ENCODE measurements around the gene SNN.

Gene SNN

DNA sequence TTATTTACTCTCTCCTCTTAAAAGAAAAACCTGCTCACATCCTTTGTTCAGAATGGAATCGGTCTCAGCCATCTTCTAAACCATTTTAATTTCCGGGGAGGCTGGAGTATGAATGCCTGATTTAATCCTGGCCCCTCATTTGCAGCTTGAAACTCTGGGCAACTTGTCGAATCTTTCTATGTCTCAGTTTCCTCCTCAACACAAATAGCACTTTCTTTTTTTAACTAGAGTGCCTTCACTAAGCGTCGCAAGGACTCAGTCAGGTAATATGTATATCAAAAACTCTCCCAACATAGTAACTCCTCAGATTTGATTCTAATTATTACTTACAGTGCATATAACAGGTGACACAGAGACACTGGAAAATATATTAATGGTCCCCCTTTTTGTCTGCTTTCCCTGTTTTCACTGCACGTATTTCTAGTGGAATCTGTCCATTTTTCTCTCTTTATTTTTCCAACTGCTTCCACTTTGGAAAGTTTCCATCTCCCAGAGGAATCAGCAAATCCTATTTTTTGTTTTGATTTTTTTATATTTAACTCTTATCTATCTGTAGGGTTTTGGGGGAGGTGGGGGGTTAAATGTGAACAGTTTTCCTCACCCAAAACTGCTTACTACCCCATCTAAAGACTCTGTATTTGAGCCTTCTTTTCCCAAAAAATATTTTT, 18.6 kb downstream of the SNN start:
- no peak overlapping the region; the same call in 1 of the 2 replicates for H3K27ac ChIP-seq (replicated peaks)
- no peak for TF ChIP-seq GABPA (IDR thresholded peaks at IDR 0.05; ENCODE audit: low read depth)
- TF ChIP-seq, protein P1, sequence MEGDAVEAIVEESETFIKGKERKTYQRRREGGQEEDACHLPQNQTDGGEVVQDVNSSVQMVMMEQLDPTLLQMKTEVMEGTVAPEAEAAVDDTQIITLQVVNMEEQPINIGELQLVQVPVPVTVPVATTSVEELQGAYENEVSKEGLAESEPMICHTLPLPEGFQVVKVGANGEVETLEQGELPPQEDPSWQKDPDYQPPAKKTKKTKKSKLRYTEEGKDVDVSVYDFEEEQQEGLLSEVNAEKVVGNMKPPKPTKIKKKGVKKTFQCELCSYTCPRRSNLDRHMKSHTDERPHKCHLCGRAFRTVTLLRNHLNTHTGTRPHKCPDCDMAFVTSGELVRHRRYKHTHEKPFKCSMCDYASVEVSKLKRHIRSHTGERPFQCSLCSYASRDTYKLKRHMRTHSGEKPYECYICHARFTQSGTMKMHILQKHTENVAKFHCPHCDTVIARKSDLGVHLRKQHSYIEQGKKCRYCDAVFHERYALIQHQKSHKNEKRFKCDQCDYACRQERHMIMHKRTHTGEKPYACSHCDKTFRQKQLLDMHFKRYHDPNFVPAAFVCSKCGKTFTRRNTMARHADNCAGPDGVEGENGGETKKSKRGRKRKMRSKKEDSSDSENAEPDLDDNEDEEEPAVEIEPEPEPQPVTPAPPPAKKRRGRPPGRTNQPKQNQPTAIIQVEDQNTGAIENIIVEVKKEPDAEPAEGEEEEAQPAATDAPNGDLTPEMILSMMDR (IDR thresholded peaks at IDR 0.05; ENCODE audit: insufficient read depth, low read length) = no peak
- TF ChIP-seq, protein P2, sequence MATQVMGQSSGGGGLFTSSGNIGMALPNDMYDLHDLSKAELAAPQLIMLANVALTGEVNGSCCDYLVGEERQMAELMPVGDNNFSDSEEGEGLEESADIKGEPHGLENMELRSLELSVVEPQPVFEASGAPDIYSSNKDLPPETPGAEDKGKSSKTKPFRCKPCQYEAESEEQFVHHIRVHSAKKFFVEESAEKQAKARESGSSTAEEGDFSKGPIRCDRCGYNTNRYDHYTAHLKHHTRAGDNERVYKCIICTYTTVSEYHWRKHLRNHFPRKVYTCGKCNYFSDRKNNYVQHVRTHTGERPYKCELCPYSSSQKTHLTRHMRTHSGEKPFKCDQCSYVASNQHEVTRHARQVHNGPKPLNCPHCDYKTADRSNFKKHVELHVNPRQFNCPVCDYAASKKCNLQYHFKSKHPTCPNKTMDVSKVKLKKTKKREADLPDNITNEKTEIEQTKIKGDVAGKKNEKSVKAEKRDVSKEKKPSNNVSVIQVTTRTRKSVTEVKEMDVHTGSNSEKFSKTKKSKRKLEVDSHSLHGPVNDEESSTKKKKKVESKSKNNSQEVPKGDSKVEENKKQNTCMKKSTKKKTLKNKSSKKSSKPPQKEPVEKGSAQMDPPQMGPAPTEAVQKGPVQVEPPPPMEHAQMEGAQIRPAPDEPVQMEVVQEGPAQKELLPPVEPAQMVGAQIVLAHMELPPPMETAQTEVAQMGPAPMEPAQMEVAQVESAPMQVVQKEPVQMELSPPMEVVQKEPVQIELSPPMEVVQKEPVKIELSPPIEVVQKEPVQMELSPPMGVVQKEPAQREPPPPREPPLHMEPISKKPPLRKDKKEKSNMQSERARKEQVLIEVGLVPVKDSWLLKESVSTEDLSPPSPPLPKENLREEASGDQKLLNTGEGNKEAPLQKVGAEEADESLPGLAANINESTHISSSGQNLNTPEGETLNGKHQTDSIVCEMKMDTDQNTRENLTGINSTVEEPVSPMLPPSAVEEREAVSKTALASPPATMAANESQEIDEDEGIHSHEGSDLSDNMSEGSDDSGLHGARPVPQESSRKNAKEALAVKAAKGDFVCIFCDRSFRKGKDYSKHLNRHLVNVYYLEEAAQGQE (IDR thresholded peaks at IDR 0.05; ENCODE audit: insufficient replicate concordance, low read depth) = no peak
- no peak for TF ChIP-seq SPI1 (IDR thresholded peaks at IDR 0.05; ENCODE audit: borderline replicate concordance, low read depth)
- no peak for TF ChIP-seq POLR2AphosphoS5 (IDR thresholded peaks at IDR 0.05; ENCODE audit: low read depth)
- no peaks in the 10 kb centered on the region for H3K27me3 ChIP-seq (ENCODE audit: insufficient read depth, poor library complexity, severe bottlenecking)
- no peak for DNase-seq (ENCODE audit: low read depth in 1 of 2, low spot score in 1 of 2)
- H3K4me3 ChIP-seq (replicated peaks; ENCODE audit: insufficient read depth, low read length) = no peak overlapping the region

DNA sequence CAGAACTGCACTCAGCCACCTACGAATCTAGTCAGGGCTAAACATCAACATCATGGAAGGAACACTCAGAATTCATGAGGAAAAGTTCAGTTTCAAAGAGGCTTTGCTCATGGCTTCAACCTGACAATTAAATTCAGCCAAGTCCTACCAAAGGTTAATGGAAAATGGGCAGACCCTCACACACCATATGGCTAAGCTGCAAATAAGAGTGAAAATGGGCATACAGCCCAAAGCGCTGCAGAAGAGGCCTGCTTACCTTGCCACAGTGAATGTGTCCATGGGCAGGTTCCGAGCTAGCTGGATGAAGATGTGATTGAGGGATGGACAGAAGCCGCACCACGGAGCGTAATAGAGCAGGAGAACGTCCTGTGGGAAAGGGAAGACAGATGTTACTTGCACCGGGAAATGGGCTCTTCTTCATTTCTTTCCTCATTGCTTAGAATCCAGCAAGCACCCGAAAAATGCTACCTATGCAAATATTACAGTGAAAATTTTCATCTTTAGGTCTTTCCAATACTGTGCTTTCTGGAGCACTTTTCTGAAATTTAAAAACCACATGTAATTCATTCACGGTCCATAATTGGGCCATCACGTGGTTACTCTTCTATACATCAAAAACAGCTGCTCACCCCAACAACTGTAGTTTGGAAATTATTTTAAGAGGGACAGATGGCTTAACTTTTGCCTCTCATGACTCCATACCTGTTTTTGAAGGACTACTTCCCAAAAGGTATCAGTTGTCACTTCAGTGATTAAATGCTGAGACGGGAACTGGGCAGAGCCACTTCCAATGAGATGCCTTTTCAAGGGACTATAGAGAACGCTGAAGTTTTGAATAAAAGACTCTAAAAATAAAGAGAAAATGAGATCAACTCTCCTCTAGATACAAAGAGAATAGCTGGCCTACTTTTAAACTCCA, 19.6 kb downstream of the SNN start:
- no peak for TF ChIP-seq POLR2AphosphoS5 (IDR thresholded peaks at IDR 0.05; ENCODE audit: low read depth)
- TF ChIP-seq, protein P1 (IDR thresholded peaks at IDR 0.05; ENCODE audit: insufficient read depth, low read length) = no peak
- TF ChIP-seq, protein P2 (IDR thresholded peaks at IDR 0.05; ENCODE audit: insufficient replicate concordance, low read depth) = no peak
- TF ChIP-seq GABPA (IDR thresholded peaks at IDR 0.05; ENCODE audit: low read depth) = no peak
- TF ChIP-seq SPI1 (IDR thresholded peaks at IDR 0.05; ENCODE audit: borderline replicate concordance, low read depth) = no peak
- Histone ChIP-seq H3K4me3 (replicated peaks; ENCODE audit: insufficient read depth, low read length) (no peak overlapping the region), H3K27ac (replicated peaks) (no peak overlapping the region; the same call in none of the 2 replicates), H3K27me3 (ENCODE audit: insufficient read depth, poor library complexity, severe bottlenecking) (no peaks in the 10 kb centered on the region)
- no peak for DNase-seq (ENCODE audit: low read depth in 1 of 2, low spot score in 1 of 2)

DNA sequence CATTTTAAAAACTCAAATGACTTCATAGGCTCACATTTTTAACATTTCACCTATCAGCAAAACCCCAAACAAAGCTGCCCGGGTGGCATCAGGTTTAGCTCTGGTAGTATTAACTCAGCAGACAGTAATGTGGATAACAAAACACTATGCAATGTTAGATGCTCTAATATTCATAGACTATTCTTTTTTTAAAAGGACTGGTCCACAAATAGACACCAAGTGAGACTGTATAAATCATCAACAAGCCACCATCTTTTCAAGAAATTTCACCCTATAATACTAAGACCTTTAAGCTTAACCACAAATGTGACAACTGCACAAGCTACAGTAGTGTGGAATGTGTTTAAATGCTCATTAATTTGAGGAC, 20.2 kb downstream of the SNN start:
- TF ChIP-seq, protein P1 (IDR thresholded peaks at IDR 0.05; ENCODE audit: insufficient read depth, low read length) = no peak
- TF ChIP-seq, protein P2 (IDR thresholded peaks at IDR 0.05; ENCODE audit: insufficient replicate concordance, low read depth) = no peak
- TF ChIP-seq GABPA (IDR thresholded peaks at IDR 0.05; ENCODE audit: low read depth) (no peak), POLR2AphosphoS5 (IDR thresholded peaks at IDR 0.05; ENCODE audit: low read depth) (no peak), SPI1 (IDR thresholded peaks at IDR 0.05; ENCODE audit: borderline replicate concordance, low read depth) (no peak)
- Histone ChIP-seq H3K27me3 (ENCODE audit: insufficient read depth, poor library complexity, severe bottlenecking) (no peaks in the 10 kb centered on the region), H3K27ac (replicated peaks) (peak overlapping the region; percentile 39), H3K4me3 (replicated peaks; ENCODE audit: insufficient read depth, low read length) (no peak overlapping the region)
- no peak for DNase-seq (ENCODE audit: low read depth in 1 of 2, low spot score in 1 of 2)
